Astrocyte of the cerebellum (primary cell): ENCODE data around the gene OBSCN.

ENCODE experiments used
- DNase-seq: peaks from one replicate; pipeline ENCODE4 v3.0.0-alpha.2; 2011; ENCODE audit warnings: low read depth
- H3K4me3 ChIP-seq: 2 replicates; pipeline ENCODE4 v1.5.1; 2011; ENCODE audit warnings: mild to moderate bottlenecking, low read depth, low read length, moderate library complexity
- in situ Hi-C: cut with HindIII; loops from 2 replicates; pipeline ENCODE4 v1.10.0; 2017; ENCODE audit warnings: low sequenced_read_pairs
- TF ChIP-seq, protein P1 (sequence below): IDR thresholded peaks from 2 replicates; pipeline ENCODE4 v1.5.1; 2012; ENCODE audit warnings: low read length, low read depth, moderate library complexity, mild to moderate bottlenecking; ENCODE audit errors: missing control alignments

The OBSCN gene

DNA sequence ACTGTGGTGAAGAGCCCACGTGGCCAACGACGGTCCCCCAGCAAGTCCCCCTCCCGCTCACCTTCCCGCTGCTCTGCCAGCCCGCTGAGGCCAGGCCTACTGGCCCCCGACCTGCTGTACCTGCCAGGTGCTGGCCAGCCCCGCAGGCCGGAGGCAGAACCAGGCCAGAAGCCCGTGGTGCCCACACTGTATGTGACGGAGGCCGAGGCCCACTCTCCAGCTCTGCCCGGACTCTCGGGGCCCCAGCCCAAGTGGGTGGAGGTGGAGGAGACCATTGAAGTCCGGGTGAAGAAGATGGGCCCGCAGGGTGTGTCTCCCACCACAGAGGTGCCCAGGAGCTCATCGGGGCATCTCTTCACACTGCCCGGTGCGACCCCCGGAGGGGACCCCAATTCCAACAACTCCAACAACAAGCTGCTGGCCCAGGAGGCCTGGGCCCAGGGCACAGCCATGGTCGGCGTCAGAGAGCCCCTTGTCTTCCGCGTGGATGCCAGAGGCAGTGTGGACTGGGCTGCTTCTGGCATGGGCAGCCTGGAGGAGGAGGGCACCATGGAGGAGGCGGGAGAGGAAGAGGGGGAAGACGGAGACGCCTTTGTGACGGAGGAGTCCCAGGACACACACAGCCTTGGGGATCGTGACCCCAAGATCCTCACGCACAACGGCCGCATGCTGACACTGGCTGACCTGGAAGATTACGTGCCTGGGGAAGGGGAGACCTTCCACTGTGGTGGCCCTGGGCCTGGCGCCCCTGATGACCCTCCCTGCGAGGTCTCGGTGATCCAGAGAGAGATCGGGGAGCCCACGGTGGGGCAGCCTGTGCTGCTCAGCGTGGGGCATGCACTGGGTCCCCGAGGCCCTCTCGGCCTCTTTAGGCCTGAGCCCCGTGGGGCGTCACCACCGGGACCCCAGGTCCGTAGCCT is 152.0 kb downstream of the OBSCN start:
- TF ChIP-seq, protein P1, sequence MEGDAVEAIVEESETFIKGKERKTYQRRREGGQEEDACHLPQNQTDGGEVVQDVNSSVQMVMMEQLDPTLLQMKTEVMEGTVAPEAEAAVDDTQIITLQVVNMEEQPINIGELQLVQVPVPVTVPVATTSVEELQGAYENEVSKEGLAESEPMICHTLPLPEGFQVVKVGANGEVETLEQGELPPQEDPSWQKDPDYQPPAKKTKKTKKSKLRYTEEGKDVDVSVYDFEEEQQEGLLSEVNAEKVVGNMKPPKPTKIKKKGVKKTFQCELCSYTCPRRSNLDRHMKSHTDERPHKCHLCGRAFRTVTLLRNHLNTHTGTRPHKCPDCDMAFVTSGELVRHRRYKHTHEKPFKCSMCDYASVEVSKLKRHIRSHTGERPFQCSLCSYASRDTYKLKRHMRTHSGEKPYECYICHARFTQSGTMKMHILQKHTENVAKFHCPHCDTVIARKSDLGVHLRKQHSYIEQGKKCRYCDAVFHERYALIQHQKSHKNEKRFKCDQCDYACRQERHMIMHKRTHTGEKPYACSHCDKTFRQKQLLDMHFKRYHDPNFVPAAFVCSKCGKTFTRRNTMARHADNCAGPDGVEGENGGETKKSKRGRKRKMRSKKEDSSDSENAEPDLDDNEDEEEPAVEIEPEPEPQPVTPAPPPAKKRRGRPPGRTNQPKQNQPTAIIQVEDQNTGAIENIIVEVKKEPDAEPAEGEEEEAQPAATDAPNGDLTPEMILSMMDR: no peak
- DNase-seq: no peak
- H3K4me3 ChIP-seq: no peak overlapping the region
- in situ Hi-C loops: no loop called here

DNA sequence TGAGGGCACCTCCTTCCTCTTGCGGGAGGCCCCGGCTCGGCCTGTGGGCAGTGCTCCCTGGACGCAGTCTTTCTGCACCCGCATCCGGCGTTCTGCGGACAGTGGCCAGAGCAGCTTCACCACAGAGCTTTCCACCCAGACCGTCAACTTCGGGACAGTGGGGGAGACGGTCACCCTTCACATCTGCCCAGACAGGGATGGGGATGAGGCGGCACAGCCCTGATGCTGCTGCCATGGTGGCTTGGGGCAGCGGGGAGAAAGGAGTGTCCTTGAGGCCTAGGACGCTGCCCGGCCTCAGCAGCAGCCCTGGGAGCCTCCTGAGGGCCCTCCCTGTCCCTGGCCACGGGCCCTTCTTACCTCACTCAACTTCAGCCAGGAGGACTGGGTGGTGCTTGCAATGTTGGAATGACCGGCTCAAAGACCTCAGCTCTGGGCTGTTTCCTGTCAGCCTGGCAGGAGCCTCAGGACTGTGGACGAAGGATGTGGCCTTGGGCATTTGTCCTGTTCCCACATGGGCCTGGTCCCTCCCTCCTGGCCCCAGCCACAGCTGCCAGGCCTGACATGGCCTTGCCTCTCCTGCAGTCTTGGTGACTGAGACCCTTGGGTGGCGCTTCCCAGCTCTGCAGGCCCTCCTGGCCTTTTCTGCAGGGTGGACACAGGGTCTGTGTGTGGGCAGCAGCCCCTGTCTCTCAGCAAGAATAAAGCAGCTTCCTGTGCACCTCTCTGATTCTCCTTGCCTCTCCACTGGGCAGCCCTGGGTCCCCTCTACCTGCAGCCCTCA is 152.9 kb downstream of the OBSCN start:
- no peak overlapping the region for H3K4me3 ChIP-seq
- in situ Hi-C loops: no loop called here
- DNase-seq: no peak
- TF ChIP-seq, protein P1: no peak

DNA sequence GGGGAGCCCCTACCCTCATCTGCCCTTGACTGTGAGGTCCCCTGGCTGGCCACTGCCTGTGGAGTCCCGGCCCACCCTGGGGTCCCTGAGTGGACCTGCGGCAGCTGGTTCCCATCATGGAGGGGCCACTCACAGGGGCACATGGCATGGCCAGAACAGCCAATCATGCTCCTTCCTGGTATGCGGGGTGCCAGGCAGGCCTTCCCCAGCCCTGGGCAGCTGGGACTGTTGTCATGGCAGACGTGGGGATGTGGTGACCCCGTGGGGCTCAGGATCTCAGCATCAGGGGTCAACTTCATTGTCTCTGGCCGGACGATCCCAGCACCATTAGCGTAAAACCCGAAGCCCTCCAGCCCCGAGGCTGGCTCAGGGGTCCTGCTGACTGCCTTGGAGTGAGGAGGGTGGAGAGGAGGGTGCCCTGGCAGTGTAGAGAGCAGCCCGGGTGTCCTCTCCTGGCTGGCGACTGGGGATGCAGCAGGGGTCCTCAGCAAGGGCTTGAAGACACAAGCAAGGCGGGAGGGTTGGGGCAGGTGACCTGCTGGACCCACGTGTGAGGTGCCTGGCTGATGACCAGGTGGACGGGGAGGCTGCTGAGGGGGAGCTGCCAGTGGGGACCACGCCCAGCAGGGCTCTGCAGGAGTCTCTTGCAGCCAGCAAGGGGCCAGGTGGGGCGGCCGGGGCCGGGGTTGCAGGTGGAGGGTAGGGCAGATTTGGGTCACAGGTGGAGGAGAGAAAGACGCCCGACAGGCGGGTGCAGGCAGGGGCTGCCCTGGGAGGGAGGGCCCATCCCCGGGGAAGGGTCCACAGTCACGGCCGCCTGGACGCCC is 153.7 kb downstream of the OBSCN start:
- no peak overlapping the region for H3K4me3 ChIP-seq
- DNase-seq: no peak
- TF ChIP-seq, protein P1: no peak
- in situ Hi-C loops: no loop called here

DNA sequence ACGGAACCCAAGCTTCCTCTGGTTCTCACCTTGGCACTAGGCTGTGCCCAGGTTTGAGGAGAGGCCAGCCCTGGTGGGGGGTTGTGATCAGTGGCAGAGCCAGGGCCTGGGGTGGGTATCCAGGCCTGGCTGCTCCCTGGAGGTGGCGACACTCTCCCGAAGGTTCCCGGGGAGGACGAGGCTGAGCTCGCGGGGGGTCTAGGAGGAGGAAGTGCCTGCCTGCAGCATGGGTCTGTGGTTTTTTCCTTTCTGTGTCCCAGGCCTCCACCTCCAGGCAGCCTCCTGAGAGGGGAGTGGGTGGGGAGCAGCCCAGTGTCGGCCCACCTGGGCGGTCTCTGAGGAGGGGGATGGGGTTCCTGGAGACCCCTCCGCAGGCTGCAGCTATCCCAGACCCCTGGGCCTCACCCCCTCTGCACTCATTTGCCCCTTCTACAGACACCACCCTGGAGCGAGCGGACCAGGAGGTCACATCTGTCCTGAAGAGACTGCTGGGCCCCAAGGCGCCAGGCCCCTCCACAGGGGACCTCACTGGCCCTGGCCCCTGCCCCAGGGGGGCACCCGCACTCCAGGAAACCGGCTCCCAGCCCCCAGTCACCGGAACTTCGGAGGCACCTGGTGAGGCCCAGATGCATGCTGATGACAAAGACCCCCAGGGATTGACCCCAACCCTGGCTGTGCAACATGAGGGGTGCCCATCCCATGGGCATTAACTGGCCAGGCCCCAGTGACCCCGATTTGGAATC is 154.5 kb downstream of the OBSCN start:
- DNase-seq: no peak
- in situ Hi-C loops: no loop called here
- TF ChIP-seq, protein P1: no peak
- no peak overlapping the region for H3K4me3 ChIP-seq

DNA sequence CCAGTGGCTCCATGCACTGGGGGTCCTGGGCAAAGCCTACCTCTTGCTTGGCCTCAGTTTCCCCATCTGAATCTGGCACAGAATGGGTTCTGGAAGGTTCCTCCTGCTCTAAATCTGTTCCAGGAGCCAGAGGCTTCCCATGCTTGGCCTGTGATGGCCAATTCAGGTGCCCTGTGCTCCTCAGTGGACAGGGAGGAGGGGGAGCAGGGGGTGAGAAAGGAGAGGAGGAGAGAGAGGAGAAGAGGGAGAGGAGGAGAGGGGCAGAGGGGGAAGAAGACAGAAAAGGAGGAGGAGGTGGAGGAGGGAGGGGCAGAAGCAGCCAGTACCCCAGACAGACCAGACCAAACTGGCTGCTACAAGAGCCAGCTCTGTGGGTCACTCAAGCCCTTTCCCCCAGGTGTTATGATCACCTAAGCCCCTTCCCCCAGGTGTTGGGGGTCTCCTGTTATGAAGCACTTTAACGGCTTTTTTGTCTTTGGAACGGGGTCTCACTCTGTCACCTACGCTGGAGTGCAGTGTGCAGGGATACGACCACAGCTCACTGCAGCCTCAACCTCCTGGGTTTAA is 155.1 kb downstream of the OBSCN start:
- no peak for DNase-seq
- TF ChIP-seq, protein P1: no peak
- no peak overlapping the region for H3K4me3 ChIP-seq
- in situ Hi-C loops: no loop called here
